Keratinocyte (primary cell): ENCODE data around the gene POLE.

ENCODE experiments used
- EZH2 ChIP-seq: IDR thresholded peaks from one replicate; pipeline ENCODE4 v1.6.1; 2012; ENCODE audit warnings: inconsistent platforms, mild to moderate bottlenecking, low read length, moderate library complexity
- TF ChIP-seq, protein P1 (sequence below), 3 experiments: IDR thresholded peaks in 1 of 3; conservative IDR thresholded peaks in 1 of 3; optimal IDR thresholded peaks in 1 of 3; 2 replicates in 2 of 3; 3 replicates in 1 of 3; pipeline versions ENCODE3 to v1.5.1; 2011; ENCODE audit warnings: low read length in 3 of 3, mild to moderate bottlenecking in 3 of 3, moderate library complexity in 2 of 3, control low read depth in 1 of 3, inconsistent platforms in 1 of 3; ENCODE audit not compliant: insufficient read depth in 2 of 3; ENCODE audit errors: extremely low read depth in 1 of 3

DNA sequence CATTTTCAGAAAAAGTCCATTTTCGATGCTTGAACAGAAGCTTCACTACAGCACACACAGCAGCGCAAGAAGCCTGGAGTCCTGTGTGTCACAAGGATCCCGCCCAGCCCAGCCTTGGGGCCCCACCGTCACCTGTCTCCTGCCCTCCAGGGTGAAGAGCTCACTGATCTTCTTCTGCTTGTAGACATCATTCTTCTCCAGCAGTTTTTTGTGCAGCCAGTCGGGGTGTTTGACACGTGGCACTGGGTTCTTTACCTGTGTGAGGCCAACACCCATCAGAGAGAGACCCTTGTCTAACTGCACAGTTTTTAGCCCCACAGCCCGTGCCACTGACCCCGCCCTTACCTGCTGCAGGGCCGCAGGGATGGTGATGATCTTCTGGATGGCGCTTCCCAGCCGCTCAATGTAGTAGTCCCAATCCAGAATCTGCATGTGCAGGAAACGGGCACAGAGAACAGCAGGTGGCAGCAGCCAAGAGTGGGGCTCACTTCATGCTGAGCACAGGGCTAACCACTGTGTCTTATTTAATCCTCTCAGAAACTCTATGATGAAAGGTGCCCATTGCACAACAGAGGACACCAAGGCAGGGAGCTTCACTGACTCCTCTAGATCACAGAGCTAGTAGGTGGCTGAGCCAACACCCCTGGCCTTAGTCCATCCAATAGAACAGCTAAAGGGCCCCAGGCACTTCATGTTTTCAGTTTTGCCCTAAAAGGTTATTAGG, 30.0 kb downstream of the POLE start:
- TF ChIP-seq, protein P1, sequence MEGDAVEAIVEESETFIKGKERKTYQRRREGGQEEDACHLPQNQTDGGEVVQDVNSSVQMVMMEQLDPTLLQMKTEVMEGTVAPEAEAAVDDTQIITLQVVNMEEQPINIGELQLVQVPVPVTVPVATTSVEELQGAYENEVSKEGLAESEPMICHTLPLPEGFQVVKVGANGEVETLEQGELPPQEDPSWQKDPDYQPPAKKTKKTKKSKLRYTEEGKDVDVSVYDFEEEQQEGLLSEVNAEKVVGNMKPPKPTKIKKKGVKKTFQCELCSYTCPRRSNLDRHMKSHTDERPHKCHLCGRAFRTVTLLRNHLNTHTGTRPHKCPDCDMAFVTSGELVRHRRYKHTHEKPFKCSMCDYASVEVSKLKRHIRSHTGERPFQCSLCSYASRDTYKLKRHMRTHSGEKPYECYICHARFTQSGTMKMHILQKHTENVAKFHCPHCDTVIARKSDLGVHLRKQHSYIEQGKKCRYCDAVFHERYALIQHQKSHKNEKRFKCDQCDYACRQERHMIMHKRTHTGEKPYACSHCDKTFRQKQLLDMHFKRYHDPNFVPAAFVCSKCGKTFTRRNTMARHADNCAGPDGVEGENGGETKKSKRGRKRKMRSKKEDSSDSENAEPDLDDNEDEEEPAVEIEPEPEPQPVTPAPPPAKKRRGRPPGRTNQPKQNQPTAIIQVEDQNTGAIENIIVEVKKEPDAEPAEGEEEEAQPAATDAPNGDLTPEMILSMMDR (optimal IDR thresholded peaks at IDR 0.05 in 1 of 3, IDR thresholded peaks at IDR 0.05 in 1 of 3, conservative IDR thresholded peaks at IDR 0.05 in 1 of 3; ENCODE audit: extremely low read depth in 1 of 3, insufficient read depth in 2 of 3, low read length in 3 of 3) = peak in 1 of 3 experiments; percentile 30
- no peak for TF ChIP-seq EZH2
